Pancreas (tissue), 10 donors: Measurements from ENCODE around the gene APOBR. TPM values are rescaled to one million over a fixed set of nuclear protein-coding genes. Genes with fewer than 3 reads are reported as not detected.
"Not testable (repeated sequence)": the region's sequence is repeated elsewhere in the genome, so short reads cannot be mapped to it uniquely, and the experiment has no call there.

Source experiments
- ATAC-seq, 4 donors: fragments of 200-7000 bp; cut with Tn5 transposase; one replicate each; pipeline versions ENCODE4 v1.8.0 to v1.9.1; 2020; ENCODE audit warnings: mild to moderate bottlenecking in 4 of 4, moderate library complexity in 4 of 4
- DNase-seq, 6 donors: peaks; one replicate each; pipeline ENCODE4 v3.0.0-alpha.2; 2020
- FAIRE-seq: peaks from 2 replicates; lab custom pipeline; 2012; peaks lifted over from hg19 to GRCh38; lab: Jason Lieb, UNC
- H3K27ac ChIP-seq, 4 donors: fragments of 200-600 bp; sonication (generic); 1 replicate in 3 of 4; 2 replicates in 1 of 4; pipeline versions ENCODE4 v1.5.0 to v1.8.0; 2020
- H3K27me3 ChIP-seq, 4 donors: fragments of 200-600 bp; one replicate each; pipeline ENCODE4 v1.8.0; 2021
- H3K36me3 ChIP-seq, 3 donors: fragments of 200-600 bp; sonication (generic) in 1 of 3; one replicate each; pipeline versions ENCODE4 v1.5.0 to v1.8.0; 2020 to 2021
- H3K4me1 ChIP-seq, 3 donors: fragments of 200-600 bp; one replicate each; pipeline ENCODE4 v1.8.0; 2021
- H3K4me3 ChIP-seq, 4 donors: fragments of 200-600 bp; sonication (generic) in 2 of 4; one replicate each; pipeline versions ENCODE4 v1.5.0 to v1.8.0; 2020 to 2021
- H3K9me3 ChIP-seq, 4 donors: fragments of 200-600 bp; one replicate each; pipeline ENCODE4 v1.8.0; 2021
- CTCF ChIP-seq, 4 donors: fragments of 200-600 bp; sonication (generic) in 3 of 4; IDR thresholded peaks; one replicate each; pipeline versions ENCODE4 v1.5.0 to v1.8.0; 2021; ENCODE audit warnings: antibody characterized with exemption in 4 of 4
- WGBS, 2 donors: extraction: QIAGEN DNeasy Blood & Tissue Kit; methylation state at CpG; one replicate each; pipeline ENCODE4 v1.1.7; 2013; 5-methylcytosine and 5-hydroxymethylcytosine counted together
- intact Hi-C, 3 donors: fragments of 100-400 bp; cut with DNase I; formaldehyde crosslinking; loops; one replicate each; pipeline versions ENCODE4 v1.11.1 to v1.14.2; 2022
- polyA plus RNA-seq, 2 donors: library from polyadenylated mRNA; stranded (reverse); fragments of 200-250 nt; gene quantifications; one replicate each; pipeline ENCODE4 v1.2.3, GENCODE V29; 2013
- total RNA-seq, 6 donors: library from RNA; stranded (reverse); fragmentation: NEBNext Ultra II Directional in 4 of 6; extraction: Animal tissue kit (Norgen Biotek cat#: 25700) in 4 of 6; gene quantifications; one replicate each; pipeline versions ENCODE4 v1.2.1 to v1.2.4, GENCODE V29; 2021 to 2023
- donor health status: healthy with polysubstance abuse.
- donor health status: DM: no; HTN: no; CAD: no; lungs with moderate emphysema.
- donor health status: DM: no; HTN: no; CAD: no.
- donor health status: control.
- donor health status: control.
- donor health status: Bipolar disorder and iron deficiency.
- donor health status: DM: yes; HTN: yes; CAD: no.
- donor health status: DM: no; HTN: no; CAD: no.
- donor health status: DM: no; HTN: no; CAD: no.
- donor health status: DM: yes; HTN: yes; CAD: no.

Gene APOBR
- total and polyA plus RNA-seq, 8 donors = 0.16 to 3.0 (median 0.64) TPM

- FAIRE-seq (no peak), DNase-seq (peak in 3 of 6 donors; percentile 6 to 41 (median 38)), ATAC-seq (no peak)
- TF ChIP-seq CTCF (IDR thresholded peaks at IDR 0.05) = no peak
- Histone ChIP-seq H3K4me3 (no peak overlapping the region), H3K27ac (no peak overlapping the region), H3K36me3 (peaks cover 0 to 36% (median 4%) of the 10 kb centered on the region in 3 donors), H3K27me3 (no peaks in the 10 kb centered on the region), H3K4me1 (no peaks in the 10 kb centered on the region), H3K9me3 (no peaks in the 10 kb centered on the region)
- intact Hi-C loops = no loop called here
- 89 to 92% methylated on average over 14 of the region's 14 CpGs for WGBS, 2 donors
Observed at GRCh38 chr16:28477311-28477920, 17.0 kb upstream of the APOBR start.

GRCh38 chr16:28478506-28479180 lies 15.8 kb upstream of the APOBR start:
- 92 to 95% methylated on average over 16 of the region's 16 CpGs for WGBS, 2 donors

GRCh38 chr16:28482026-28482425 lies 12.4 kb upstream of the APOBR start:
- intact Hi-C loops = no loop called here
- H3K9me3 ChIP-seq = no peaks in the 10 kb centered on the region
- no peaks in the 10 kb centered on the region for H3K4me1 ChIP-seq
- no peak for TF ChIP-seq CTCF (IDR thresholded peaks at IDR 0.05)
- no peaks in the 10 kb centered on the region for H3K27me3 ChIP-seq
- H3K36me3 ChIP-seq = peaks cover 0 to 24% (median under 1%) of the 10 kb centered on the region in 3 donors
- WGBS, 2 donors = 94 to 98% methylated on average over 13 of the region's 13 CpGs
- DNase-seq = peak in 1 of 6 donors; percentile 43
- H3K4me3 ChIP-seq = no peak overlapping the region
- no peak for FAIRE-seq
- H3K27ac ChIP-seq = no peak overlapping the region
- no peak for ATAC-seq

More at GRCh38 chr16:28478506-28479180, 15.8 kb upstream of the APOBR start:
- Histone ChIP-seq H3K4me3 (no peak overlapping the region), H3K9me3 (no peaks in the 10 kb centered on the region), H3K4me1 (no peaks in the 10 kb centered on the region), H3K36me3 (peaks cover 0 to 36% (median 4%) of the 10 kb centered on the region in 3 donors), H3K27ac (no peak overlapping the region), H3K27me3 (no peaks in the 10 kb centered on the region)
- FAIRE-seq (no peak), DNase-seq (peak in 1 of 6 donors; percentile 29), ATAC-seq (no peak)
- no peak for TF ChIP-seq CTCF (IDR thresholded peaks at IDR 0.05)
- intact Hi-C loops = no loop called here

- ATAC-seq, H3K4me1 ChIP-seq, H3K27ac ChIP-seq, intact Hi-C loops, H3K9me3 ChIP-seq, FAIRE-seq, H3K27me3 ChIP-seq, H3K4me3 ChIP-seq: not testable (repeated sequence)
- 85 to 96% methylated on average over 4 to 5 of the region's 5 CpGs for WGBS, 2 donors
- DNase-seq = peak in 1 of 6 donors; percentile 23
- peaks cover 0 to 15% (median 0%) of the 10 kb centered on the region in 3 donors for H3K36me3 ChIP-seq
Observed at GRCh38 chr16:28483361-28483760, 11.1 kb upstream of the APOBR start.

GRCh38 chr16:28486266-28486665 lies 8.2 kb upstream of the APOBR start:
- no peak for DNase-seq
- FAIRE-seq = no peak
- Histone ChIP-seq H3K9me3 (no peaks in the 10 kb centered on the region), H3K4me3 (no peak overlapping the region), H3K4me1 (peaks cover 0 to 5% (median 0%) of the 10 kb centered on the region in 3 donors), H3K36me3 (no peaks in the 10 kb centered on the region), H3K27me3 (no peaks in the 10 kb centered on the region), H3K27ac (no peak overlapping the region)
- ATAC-seq = no peak
- WGBS, 2 donors = 98 to 99% methylated on average over 4 to 5 of the region's 5 CpGs
- no peak for TF ChIP-seq CTCF (IDR thresholded peaks at IDR 0.05)
- intact Hi-C loops = no loop called here
